Tongue (tissue), 2 donors: Measurements from ENCODE around the gene STIM2. TPM values are rescaled to one million over a fixed set of nuclear protein-coding genes. Genes with fewer than 3 reads are reported as not detected.
"Not testable (repeated sequence)": the region's sequence is repeated elsewhere in the genome, so short reads cannot be mapped to it uniquely, and the experiment has no call there.

Source experiments
- DNase-seq: peaks from one replicate; pipeline ENCODE4 v3.0.0-alpha.2; 2015
- total RNA-seq: library from RNA; depleted of rRNA; stranded (reverse); fragments of >200 nt; gene quantifications from one replicate; pipeline ENCODE4 v1.2.3, GENCODE V29; 2014

STIM2 gene
- total RNA-seq, 1 donor from 2014 or later, result 25.4 TPM

DNA sequence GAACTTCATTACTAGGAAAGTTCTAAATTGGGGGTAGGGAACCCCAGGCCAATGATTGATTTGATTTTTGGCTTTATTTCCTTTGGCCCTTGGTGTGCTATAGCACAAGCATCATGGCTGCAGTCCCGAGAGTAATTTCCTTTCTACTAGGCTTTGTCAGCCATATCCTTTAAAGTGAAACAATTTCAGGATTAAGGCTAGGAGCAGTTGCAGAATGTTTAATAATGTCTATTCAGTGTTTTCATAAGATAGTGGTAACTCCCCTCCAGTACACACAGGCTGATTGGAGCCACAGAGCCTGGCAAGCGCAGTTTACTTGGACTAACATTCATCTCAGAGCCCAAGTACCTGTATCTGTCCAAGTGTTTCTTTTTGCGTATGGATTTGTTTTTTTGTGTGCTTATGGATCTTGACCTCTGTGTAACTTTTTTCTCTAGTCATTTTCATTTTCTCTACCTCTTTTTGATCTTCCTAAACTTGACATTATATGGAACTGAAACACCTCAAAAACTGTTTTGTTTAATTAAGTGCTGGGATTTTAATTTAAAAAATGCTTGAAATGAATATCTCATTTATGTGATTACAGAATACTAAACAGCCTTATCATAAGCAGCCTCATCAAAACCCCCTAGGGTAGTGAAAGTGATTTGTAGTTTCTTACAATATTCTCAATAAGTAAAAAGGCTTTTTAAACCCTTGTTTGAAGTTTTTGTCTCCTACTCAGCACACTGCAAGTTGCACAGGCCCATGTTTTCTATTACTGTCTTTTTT lies 7.5 kb downstream of the STIM2 start:
- DNase-seq, result no peak

DNA sequence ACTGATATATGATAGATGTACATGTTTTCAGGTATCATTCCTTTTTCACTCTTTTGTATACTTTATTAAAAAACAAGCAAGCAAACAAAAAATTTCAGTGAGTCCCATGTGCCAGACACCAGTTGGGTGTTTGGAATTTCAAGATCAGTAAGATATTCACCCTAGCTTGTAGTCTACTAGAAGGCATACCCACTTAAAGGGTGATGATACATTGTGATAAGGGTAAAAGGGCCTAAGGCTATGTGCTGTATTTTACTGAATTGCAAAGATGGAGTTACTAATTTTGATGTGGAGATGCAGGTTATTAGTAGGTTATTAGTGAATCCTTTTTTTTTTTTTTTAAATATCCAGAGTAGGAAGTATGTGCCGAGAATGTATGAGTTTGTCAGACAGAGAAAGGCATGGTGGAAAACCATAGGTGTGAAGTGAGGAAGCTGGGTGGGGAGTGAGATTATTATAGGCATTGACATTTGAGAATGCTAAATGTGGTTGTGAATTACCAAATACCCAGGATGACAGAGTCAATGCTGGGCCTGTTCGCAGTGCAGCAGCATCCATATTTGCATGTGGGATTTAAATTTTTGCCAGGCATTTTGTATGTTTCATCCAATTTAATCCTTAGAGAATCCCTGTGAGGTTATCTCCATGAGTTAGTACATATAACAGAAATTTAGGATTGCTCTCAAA lies 10.1 kb downstream of the STIM2 start:
- no peak for DNase-seq

DNA sequence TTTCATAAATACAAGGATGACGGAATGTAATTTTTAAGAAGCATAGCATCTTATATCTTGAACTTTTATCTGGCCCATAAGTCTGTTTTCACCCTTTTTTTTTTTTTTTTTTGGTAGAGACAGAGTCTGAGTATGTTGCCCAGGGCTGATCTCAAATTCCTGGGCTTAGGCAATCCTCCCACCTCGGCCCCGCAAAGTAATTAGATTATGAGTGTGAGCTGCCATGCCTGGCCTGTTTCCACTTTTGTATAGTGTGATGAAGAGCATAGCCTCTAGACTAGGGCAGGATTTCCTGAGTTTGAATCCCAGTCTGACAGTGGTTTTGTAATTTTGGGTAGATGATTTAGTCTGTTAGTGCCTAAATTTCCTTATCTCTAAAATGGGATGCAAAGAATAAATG lies 11.0 kb downstream of the STIM2 start:
- DNase-seq, result no peak

GRCh38 chr4:26873391-26874026 lies 12.9 kb downstream of the STIM2 start:
- DNase-seq, result no peak

GRCh38 chr4:26874110-26874509 lies 13.5 kb downstream of the STIM2 start:
- DNase-seq, result no peak

DNA sequence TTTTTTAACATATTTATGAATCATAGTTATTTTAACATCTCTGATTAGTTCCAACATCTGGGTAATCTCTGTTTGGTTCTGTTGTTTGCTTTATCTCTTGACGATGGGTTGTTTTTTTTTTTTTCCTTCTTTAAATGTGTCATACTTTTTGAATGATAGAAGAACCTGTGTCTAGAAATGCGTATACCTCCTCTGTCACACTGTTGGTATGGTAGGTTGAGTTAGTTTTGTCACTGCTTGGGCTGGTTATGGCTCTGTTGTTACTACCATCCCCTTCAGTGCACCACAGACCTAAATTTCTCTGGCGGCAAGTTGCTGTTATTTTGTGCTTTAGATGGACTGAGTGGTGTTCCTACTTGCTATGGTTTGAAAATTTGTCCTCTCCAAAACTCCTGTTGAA lies 16.8 kb downstream of the STIM2 start:
- DNase-seq, result no peak

DNA sequence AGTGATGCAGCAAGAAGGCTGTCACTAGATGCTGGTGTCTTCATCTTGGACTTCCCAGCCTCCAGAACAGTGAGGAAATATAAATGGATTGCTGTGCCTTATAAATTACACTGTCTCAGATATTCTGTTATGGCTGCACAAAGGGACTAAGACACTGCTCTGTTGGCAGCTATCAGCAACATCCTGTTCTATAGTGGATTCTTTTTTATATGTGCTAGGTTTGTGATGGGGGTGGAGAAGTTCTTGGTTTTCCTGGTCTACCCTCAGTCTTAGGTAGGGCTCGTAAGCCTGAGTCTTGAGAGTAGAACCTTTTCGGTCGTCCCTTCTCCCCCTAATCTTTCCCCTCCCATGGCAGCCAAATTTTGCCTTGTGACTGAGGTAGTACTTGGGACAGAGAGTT lies 17.3 kb downstream of the STIM2 start:
- DNase-seq, result no peak

- no peak for DNase-seq
Observed at GRCh38 chr4:26878794-26879391, 18.3 kb downstream of the STIM2 start.

DNA sequence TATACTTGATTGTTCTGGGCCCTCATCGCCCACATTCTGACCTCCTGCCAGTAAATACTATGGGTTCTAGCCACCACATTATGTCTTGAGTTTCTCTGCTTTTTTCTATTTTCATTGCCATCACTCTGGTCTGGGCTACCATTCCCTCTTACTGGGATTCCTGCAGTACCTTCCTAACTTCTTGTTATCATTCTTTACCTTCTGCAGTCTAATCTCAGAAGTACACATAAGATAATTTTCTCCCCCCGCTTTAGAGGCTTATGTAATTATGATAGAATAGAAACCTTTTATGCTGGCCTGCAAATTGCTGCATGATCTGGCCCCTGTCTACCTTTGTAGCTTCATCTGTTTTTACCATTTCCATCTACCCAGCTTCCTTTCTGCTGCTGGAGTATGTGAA lies 19.2 kb downstream of the STIM2 start:
- no peak for DNase-seq

- DNase-seq, result no peak
Observed at GRCh38 chr4:26884026-26884425, 23.4 kb downstream of the STIM2 start.

DNA sequence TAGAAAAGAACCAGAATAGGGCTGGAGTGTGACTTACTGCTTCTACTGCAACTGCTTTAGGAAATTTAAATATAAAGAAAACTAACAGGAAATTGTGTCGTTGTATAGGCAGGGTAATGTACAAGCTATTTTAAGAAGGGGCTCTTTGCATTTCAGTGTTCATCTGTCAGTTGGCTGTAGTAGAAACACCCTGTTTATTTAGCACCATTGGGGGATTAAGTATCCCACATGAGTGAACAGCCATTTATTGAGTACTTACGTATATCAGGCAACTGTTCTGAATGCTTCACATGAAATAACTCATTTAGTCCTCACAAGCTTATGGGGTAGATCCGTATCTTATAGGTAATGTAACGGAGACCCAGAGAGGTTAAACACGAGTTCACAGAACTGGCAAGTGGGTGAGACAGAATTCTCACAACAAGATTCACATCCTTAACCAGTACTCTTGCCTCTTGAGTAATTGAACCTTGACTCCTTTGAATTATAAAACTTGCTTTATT lies 23.9 kb downstream of the STIM2 start:
- DNase-seq, result peak; percentile 32

DNA sequence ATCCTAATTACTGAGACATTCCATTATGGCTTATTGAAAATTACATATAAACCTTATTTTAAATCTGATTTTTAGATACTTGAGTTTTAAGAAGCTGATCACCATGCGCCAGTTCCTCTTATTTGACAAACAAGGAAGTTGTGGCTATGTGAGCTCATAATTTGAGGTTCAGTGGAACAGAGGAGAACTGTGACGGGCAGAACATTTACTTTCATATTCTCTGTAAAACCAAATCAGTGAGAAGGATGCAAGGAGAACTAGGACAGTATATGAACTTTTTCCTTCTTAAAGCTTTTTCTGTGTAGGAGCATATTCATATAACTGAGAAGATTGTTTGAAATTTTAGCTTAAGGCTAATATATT lies 25.3 kb downstream of the STIM2 start:
- no peak for DNase-seq

DNA sequence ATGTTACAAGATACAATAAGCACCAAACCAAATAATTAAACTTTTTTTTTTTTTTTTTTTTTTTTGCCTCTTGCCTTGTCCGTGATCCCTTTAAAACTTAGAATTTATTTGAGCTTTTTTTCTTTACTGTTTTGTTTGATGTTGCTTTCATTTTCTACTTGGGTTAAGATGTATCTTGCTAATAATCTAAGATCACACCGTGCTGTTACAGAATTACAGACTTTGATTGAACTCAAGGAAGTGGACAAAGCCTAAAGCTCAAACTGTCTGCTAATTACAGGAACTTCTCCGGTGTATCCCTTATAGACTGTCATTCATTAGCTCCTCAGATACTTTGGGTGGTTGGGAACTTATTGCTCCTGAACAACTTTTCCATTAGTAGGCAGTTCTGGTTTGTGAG lies 26.5 kb downstream of the STIM2 start:
- no peak for DNase-seq

DNA sequence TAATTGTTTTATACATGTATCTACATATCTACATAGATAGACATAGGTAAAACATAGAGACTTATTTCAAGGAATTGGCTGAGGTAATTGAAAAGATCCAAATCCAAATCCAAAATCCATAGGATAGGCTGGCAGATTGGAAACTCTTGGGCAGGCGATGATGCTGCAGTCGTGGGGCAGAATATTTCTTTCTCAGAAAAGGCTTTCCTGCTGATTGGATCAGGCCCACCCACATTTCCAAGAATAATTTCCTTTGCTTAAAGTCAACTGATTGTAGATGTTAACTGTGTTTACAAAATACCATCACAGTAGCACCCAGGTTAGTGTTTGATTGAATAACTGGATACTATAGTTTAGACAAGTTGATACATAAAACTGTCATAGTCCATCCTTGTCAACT lies 27.2 kb downstream of the STIM2 start:
- DNase-seq, result no peak

GRCh38 chr4:26889356-26889755 lies 28.7 kb downstream of the STIM2 start:
- DNase-seq, result no peak

- no peak for DNase-seq
Observed at GRCh38 chr4:26891054-26891453, 30.4 kb downstream of the STIM2 start.

DNA sequence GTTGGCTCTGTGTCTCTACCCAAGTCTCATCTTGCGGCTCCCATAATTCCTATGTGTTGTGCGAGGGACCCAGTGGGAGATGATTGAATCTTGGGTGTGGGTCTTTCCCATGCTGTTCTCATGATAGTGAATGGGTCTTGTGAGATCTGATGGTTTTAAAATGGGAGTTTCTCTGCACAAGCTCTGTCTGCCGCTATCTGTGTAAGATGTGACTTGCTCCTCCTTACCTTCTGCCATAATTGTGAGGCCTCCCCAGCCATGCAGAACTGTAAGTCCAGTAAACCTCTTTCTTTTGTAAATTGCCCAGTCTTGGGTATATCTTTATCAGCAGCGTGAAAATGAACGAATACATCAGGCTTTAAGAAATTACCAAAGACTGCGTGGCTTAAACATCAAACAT lies 31.2 kb downstream of the STIM2 start:
- no peak for DNase-seq

- no peak for DNase-seq
Observed at GRCh38 chr4:26892480-26893150, 32.0 kb downstream of the STIM2 start.

DNA sequence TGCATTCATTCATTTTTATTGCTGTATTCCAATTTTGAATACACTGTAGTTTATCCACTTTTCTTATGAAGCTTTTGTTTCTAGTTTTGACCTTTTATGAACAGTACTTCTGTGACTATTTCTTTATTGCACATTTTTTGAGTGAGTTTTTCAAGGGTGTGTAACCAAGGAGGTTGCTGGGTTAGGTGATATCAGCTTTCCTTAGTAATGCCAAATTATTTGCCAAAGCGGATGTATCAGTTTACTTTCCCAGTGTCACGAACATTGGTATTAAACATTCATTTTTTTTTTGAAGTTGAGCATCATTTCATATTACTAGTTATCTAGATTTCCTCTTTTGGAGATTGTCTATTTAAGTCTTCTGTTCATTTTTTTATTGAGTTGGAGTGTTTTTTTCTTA lies 32.9 kb downstream of the STIM2 start:
- DNase-seq, result no peak

GRCh38 chr4:26894881-26895280 lies 34.2 kb downstream of the STIM2 start:
- not testable (repeated sequence) for DNase-seq

DNA sequence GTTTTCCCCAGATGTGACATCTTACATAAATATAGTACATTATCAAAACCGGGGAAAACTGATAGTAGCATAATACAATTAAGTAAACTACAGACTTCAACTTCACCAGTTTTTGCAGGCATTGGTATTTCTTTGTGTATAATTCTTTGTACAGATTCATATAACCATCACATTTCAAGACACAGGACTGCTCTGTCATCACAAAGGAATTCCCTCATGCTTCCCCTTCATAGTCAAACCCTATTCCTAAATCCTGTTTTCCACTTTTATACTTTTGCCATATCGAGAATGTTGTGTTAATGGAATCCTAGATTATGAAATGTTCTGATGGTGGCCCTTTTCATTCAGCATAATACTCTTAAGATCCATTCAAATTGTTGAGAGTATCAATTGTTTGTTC lies 36.0 kb downstream of the STIM2 start:
- no peak for DNase-seq

DNA sequence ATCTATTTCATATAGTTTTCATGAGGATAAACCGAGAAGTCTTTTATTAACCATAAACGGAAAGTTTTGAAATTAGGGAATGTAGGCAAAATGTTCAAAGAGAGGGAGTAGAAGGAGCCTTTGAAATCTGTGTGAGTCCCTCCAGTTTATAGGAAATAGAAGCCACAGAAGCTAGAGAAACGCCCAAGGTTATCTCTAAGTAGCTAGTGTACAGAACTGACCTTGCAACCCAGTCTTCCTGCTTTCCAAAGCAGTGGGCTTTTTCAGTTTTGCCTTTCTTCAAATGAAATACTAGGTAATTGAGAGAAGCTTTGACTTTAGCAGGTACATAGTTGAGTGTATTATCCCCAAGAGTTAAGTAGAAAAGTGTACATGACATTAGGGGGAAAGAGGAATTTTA lies 39.4 kb downstream of the STIM2 start:
- no peak for DNase-seq

GRCh38 chr4:26900765-26901164 lies 40.1 kb downstream of the STIM2 start:
- DNase-seq, result no peak
